ENCODE results near the gene EIF4G3. TPM values are rescaled to one million over a fixed set of nuclear protein-coding genes. Genes with fewer than 3 reads are reported as not detected.

The EIF4G3 gene
- total and polyA plus RNA-seq, 10 donors: 14.3 to 97.3 (median 64.1) TPM

GRCh38 chr1:21013510-21013909 lies 163.2 kb downstream of the EIF4G3 start:
- intact Hi-C loops (cut with DNase I; ENCODE audit: low total_unique reads): no loop called here
- Histone ChIP-seq H3K4me3 (no peak overlapping the region), H3K27me3 (replicated peaks in 1 of 7) (no peaks in the 10 kb centered on the region), H3K27ac (no peak overlapping the region), H3K4me1 (peaks cover 0 to 4% (median 0%) of the 10 kb centered on the region in 6 donors), H3K9me3 (no peaks in the 10 kb centered on the region), H3K36me3 (no peaks in the 10 kb centered on the region)
- no peak for DNase-seq
- WGBS, 5 donors: 90 to 97% (median 92%) methylated on average over 3 of the region's 3 CpGs
- TF ChIP-seq CTCF (IDR thresholded peaks at IDR 0.05 in 8 of 11, conservative IDR thresholded peaks at IDR 0.05 in 3 of 11): no peak
- no peak for TF ChIP-seq POLR2AphosphoS5 (IDR thresholded peaks at IDR 0.05)
- no peak for TF ChIP-seq POLR2A (IDR thresholded peaks at IDR 0.05)

GRCh38 chr1:21012937-21013336 lies 163.8 kb downstream of the EIF4G3 start:
- no peak for DNase-seq
- TF ChIP-seq POLR2A (IDR thresholded peaks at IDR 0.05) (no peak), CTCF (IDR thresholded peaks at IDR 0.05 in 8 of 11, conservative IDR thresholded peaks at IDR 0.05 in 3 of 11) (no peak), POLR2AphosphoS5 (IDR thresholded peaks at IDR 0.05) (no peak)
- H3K27me3 ChIP-seq (replicated peaks in 1 of 7): no peaks in the 10 kb centered on the region
- 80 to 95% (median 91%) methylated on average over 5 of the region's 5 CpGs for WGBS, 5 donors
- H3K27ac ChIP-seq: no peak overlapping the region
- H3K36me3 ChIP-seq: no peaks in the 10 kb centered on the region
- no peak overlapping the region for H3K4me3 ChIP-seq
- no peaks in the 10 kb centered on the region for H3K9me3 ChIP-seq
- H3K4me1 ChIP-seq: peaks cover 0 to 4% (median 0%) of the 10 kb centered on the region in 6 donors
- intact Hi-C loops (cut with DNase I; ENCODE audit: low total_unique reads): no loop called here

- Histone ChIP-seq H3K27me3 (replicated peaks in 1 of 7) (no peaks in the 10 kb centered on the region), H3K9me3 (no peaks in the 10 kb centered on the region), H3K4me1 (peaks cover 0 to 5% (median 0%) of the 10 kb centered on the region in 6 donors), H3K4me3 (no peak overlapping the region), H3K27ac (no peak overlapping the region), H3K36me3 (no peaks in the 10 kb centered on the region)
- intact Hi-C loops (cut with DNase I; ENCODE audit: low total_unique reads): no loop called here
- TF ChIP-seq POLR2A (IDR thresholded peaks at IDR 0.05) (no peak), CTCF (IDR thresholded peaks at IDR 0.05 in 8 of 11, conservative IDR thresholded peaks at IDR 0.05 in 3 of 11) (no peak), POLR2AphosphoS5 (IDR thresholded peaks at IDR 0.05) (no peak)
- DNase-seq: no peak
- WGBS, 5 donors: 91 to 100% (median 96%) methylated on average over 1 of the region's 1 CpG
These were observed 168.8 kb downstream of the EIF4G3 start for GRCh38 chr1:21007876-21008275.

GRCh38 chr1:21005466-21006239 lies 171.0 kb downstream of the EIF4G3 start:
- Histone ChIP-seq H3K9me3 (no peaks in the 10 kb centered on the region), H3K4me1 (peaks cover 0 to 10% (median 0%) of the 10 kb centered on the region in 6 donors), H3K27me3 (replicated peaks in 1 of 7) (no peaks in the 10 kb centered on the region), H3K27ac (no peak overlapping the region), H3K4me3 (no peak overlapping the region), H3K36me3 (peaks cover 0 to 20% (median 0%) of the 10 kb centered on the region in 6 donors)
- DNase-seq: no peak
- WGBS, 5 donors: 89 to 93% (median 90%) methylated on average over 4 of the region's 4 CpGs
- intact Hi-C loops (cut with DNase I; ENCODE audit: low total_unique reads): no loop called here
- TF ChIP-seq POLR2A (IDR thresholded peaks at IDR 0.05): no peak
- TF ChIP-seq CTCF (IDR thresholded peaks at IDR 0.05 in 8 of 11, conservative IDR thresholded peaks at IDR 0.05 in 3 of 11): no peak
- TF ChIP-seq POLR2AphosphoS5 (IDR thresholded peaks at IDR 0.05): no peak

Measured in spleen (tissue), 11 donors.